Chondrocyte (in vitro differentiated cells): ENCODE measurements around the gene MAP4. TPM values are rescaled to one million over a fixed set of nuclear protein-coding genes. Genes with fewer than 3 reads are reported as not detected.

Source experiments
- DNase-seq: peaks from one replicate; pipeline ENCODE4 v3.0.0; 2021; ENCODE audit warnings: mixed read lengths, low spot score
- H3K27ac Mint-ChIP-seq: one replicate; pipeline ENCODE4 v1.8.0; 2021; ENCODE audit warnings: mild to moderate bottlenecking, moderate library complexity, mixed read lengths; ENCODE audit not compliant: unreplicated experiment
- H3K27me3 Mint-ChIP-seq: 2 replicates; pipeline ENCODE4 v1.8.0; 2021; ENCODE audit warnings: low read depth, mixed read lengths
- H3K36me3 Mint-ChIP-seq: 2 replicates; pipeline ENCODE4 v1.8.0; 2021; ENCODE audit warnings: low read depth, mixed read lengths
- H3K4me1 Mint-ChIP-seq: 2 replicates; pipeline ENCODE4 v1.8.0; 2021; ENCODE audit warnings: low read depth, mild to moderate bottlenecking, mixed read lengths
- H3K4me3 Mint-ChIP-seq: one replicate; pipeline ENCODE4 v1.8.0; 2021; ENCODE audit warnings: mild to moderate bottlenecking, moderate library complexity, mixed read lengths; ENCODE audit not compliant: unreplicated experiment
- H3K9me3 Mint-ChIP-seq: 2 replicates; pipeline ENCODE4 v1.8.0; 2021; ENCODE audit warnings: low read depth, mixed read lengths
- CTCF ChIP-seq: fragments of 200-600 bp; sonication (generic); IDR thresholded peaks from 2 replicates; pipeline ENCODE4 v1.5.0; 2021; ENCODE audit warnings: antibody characterized with exemption, mild to moderate bottlenecking, moderate library complexity
- total RNA-seq: library from RNA; stranded (reverse); gene quantifications from 3 replicates; pipeline ENCODE4 v1.2.1, GENCODE V29; 2021

The MAP4 gene
- total RNA-seq, 1 donor from 2014 or later: 401 TPM

DNA sequence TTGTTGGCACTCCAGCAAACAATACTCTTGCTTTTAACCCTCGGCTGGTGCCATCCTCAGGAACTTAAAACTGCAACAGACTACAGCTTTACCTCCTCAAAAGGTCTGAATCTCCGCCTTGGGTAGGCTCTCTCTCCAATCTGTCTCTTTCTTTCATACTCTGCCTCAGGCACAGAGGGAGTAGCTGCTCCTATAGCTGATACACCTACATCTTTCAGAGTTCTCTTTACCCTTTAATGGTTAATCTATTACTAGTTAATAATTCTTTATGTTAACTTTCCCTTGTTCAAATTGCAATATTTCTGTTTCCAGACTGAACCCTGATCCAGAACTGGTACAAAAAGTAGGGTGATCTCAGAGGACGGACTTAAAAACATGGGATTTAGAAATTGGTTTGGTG, 66.2 kb downstream of the MAP4 start:
- Mint-ChIP-seq H3K27me3 (no peaks in the 10 kb centered on the region), H3K27ac (no peak overlapping the region), H3K4me1 (peaks cover 5% of the 10 kb centered on the region), H3K9me3 (no peaks in the 10 kb centered on the region), H3K4me3 (no peak overlapping the region), H3K36me3 (no peaks in the 10 kb centered on the region)
- DNase-seq: no peak
- no peak for TF ChIP-seq CTCF

DNA sequence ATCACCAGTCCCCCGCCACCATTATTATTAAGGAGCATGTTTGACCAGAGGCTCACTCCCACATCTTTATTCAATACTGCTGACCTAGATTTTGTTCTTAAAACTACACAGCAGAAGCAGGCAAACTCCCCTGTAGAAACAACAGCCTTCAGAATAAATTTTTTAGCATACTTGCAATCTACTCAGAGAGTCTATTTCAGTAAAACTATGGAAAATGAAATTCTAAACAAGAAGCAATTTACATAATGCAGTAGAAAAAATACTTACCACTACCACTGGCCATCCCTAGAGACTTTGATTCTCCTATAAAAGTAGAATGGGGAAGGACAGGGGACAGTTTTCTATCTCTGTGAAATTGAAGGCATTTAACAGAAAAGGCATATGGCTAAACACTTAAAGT, 76.0 kb downstream of the MAP4 start:
- no peaks in the 10 kb centered on the region for H3K27me3 Mint-ChIP-seq
- peaks cover 14% of the 10 kb centered on the region for H3K4me1 Mint-ChIP-seq
- no peaks in the 10 kb centered on the region for H3K9me3 Mint-ChIP-seq
- no peaks in the 10 kb centered on the region for H3K36me3 Mint-ChIP-seq
- no peak overlapping the region for H3K27ac Mint-ChIP-seq
- no peak overlapping the region for H3K4me3 Mint-ChIP-seq
- no peak for TF ChIP-seq CTCF
- DNase-seq: no peak

DNA sequence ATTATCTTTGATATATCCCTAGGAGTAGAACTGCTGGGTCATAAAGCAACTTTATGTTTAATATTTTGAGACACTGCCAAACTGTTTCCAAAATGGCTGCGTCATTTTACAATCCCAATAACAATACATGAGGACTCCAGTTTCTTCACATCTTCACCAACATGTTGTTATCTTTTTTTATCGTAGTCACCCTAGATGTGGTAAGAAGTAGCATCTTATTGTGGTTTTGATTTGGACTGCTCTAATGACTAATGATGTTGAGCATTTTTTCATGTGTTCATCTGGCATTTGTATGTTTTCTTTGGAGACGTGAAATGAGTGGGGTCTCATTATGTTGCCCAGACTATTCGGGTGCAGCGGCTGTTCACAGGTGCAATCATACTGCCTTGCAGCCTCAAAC, 83.8 kb downstream of the MAP4 start:
- H3K4me1 Mint-ChIP-seq: peaks cover 9% of the 10 kb centered on the region
- no peaks in the 10 kb centered on the region for H3K9me3 Mint-ChIP-seq
- H3K36me3 Mint-ChIP-seq: peaks cover 2% of the 10 kb centered on the region
- no peak for DNase-seq
- no peaks in the 10 kb centered on the region for H3K27me3 Mint-ChIP-seq
- H3K4me3 Mint-ChIP-seq: no peak overlapping the region
- H3K27ac Mint-ChIP-seq: no peak overlapping the region
- no peak for TF ChIP-seq CTCF

GRCh38 chr3:47930979-47931378, 85.2 kb downstream of the MAP4 start:
- Mint-ChIP-seq H3K4me3 (no peak overlapping the region), H3K27me3 (no peaks in the 10 kb centered on the region), H3K9me3 (no peaks in the 10 kb centered on the region), H3K27ac (no peak overlapping the region), H3K4me1 (peaks cover 9% of the 10 kb centered on the region), H3K36me3 (peaks cover 5% of the 10 kb centered on the region)
- TF ChIP-seq CTCF: no peak
- DNase-seq: no peak

DNA sequence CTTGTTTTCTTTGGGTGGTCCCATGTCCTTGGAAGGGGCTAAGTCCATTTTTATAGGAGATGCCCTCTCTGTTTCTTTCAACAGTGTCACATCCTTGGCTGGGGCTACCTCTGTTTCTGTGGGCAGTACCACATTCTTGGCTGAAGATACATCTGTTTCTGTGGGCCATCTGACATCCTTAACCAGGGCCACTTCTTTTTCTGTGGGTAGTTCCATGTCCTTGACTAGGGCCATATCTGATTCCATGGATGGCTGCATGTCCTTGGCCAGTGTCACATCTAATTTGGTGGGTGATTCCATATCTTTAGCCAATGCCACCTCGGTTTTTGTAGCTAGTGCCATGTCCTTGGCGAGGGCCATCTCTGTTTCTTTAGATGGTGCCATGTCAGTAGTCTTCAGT, 99.5 kb downstream of the MAP4 start:
- no peak for TF ChIP-seq CTCF
- DNase-seq: no peak
- peaks cover 4% of the 10 kb centered on the region for H3K4me1 Mint-ChIP-seq
- no peak overlapping the region for H3K27ac Mint-ChIP-seq
- peaks cover 45% of the 10 kb centered on the region for H3K36me3 Mint-ChIP-seq
- no peaks in the 10 kb centered on the region for H3K27me3 Mint-ChIP-seq
- no peaks in the 10 kb centered on the region for H3K9me3 Mint-ChIP-seq
- no peak overlapping the region for H3K4me3 Mint-ChIP-seq
